Measurements from ENCODE around the gene SNX25. TPM values are rescaled to one million over a fixed set of nuclear protein-coding genes. Genes with fewer than 3 reads are reported as not detected.

The SNX25 gene
- polyA plus RNA-seq, 1 experiment: 11.7 TPM

GRCh38 chr4:185211641-185212040 lies 2.2 kb downstream of the SNX25 start:
- POLR2A ChIA-PET: no interaction called here
- no peaks in the 10 kb centered on the region for H3K36me3 ChIP-seq (ENCODE audit: control insufficient read depth, insufficient read depth, low read length)
- DNase-seq (ENCODE audit: low read depth): no peak
- H3K27me3 ChIP-seq (ENCODE audit: control insufficient read depth, insufficient read depth, low read length): no peaks in the 10 kb centered on the region
- CTCF ChIA-PET: no interaction called here
- TF ChIP-seq CTCF (IDR thresholded peaks at IDR 0.05; ENCODE audit: insufficient read depth, low read depth, low read length): no peak
- no peak overlapping the region for H3K4me3 ChIP-seq (ENCODE audit: low read depth, low read length)

GRCh38 chr4:185212581-185212980 lies 3.2 kb downstream of the SNX25 start:
- no peaks in the 10 kb centered on the region for H3K36me3 ChIP-seq (ENCODE audit: control insufficient read depth, insufficient read depth, low read length)
- no peak overlapping the region for H3K4me3 ChIP-seq (ENCODE audit: low read depth, low read length)
- ChIA-PET POLR2A (no interaction called here), CTCF (interaction anchor here (1.4 kb wide), 1 partner anchor 15 kb away, joined by 4 read pairs; no protein-coding TSS in a partner anchor)
- no peak for TF ChIP-seq CTCF (IDR thresholded peaks at IDR 0.05; ENCODE audit: insufficient read depth, low read depth, low read length)
- no peak for DNase-seq (ENCODE audit: low read depth)
- no peaks in the 10 kb centered on the region for H3K27me3 ChIP-seq (ENCODE audit: control insufficient read depth, insufficient read depth, low read length)

- Histone ChIP-seq H3K36me3 (ENCODE audit: control insufficient read depth, insufficient read depth, low read length) (no peaks in the 10 kb centered on the region), H3K4me3 (ENCODE audit: low read depth, low read length) (no peak overlapping the region), H3K27me3 (ENCODE audit: control insufficient read depth, insufficient read depth, low read length) (no peaks in the 10 kb centered on the region)
- DNase-seq (ENCODE audit: low read depth): no peak
- ChIA-PET POLR2A (no interaction called here), CTCF (interaction anchor here (1.4 kb wide), 1 partner anchor 13 kb away, joined by 4 read pairs; no protein-coding TSS in a partner anchor)
- no peak for TF ChIP-seq CTCF (IDR thresholded peaks at IDR 0.05; ENCODE audit: insufficient read depth, low read depth, low read length)
Measured at GRCh38 chr4:185213877-185214276, 4.5 kb downstream of the SNX25 start.

- no peaks in the 10 kb centered on the region for H3K27me3 ChIP-seq (ENCODE audit: control insufficient read depth, insufficient read depth, low read length)
- DNase-seq (ENCODE audit: low read depth): no peak
- no peak for TF ChIP-seq CTCF (IDR thresholded peaks at IDR 0.05; ENCODE audit: insufficient read depth, low read depth, low read length)
- H3K4me3 ChIP-seq (ENCODE audit: low read depth, low read length): no peak overlapping the region
- CTCF ChIA-PET: no interaction called here
- POLR2A ChIA-PET: no interaction called here
- H3K36me3 ChIP-seq (ENCODE audit: control insufficient read depth, insufficient read depth, low read length): no peaks in the 10 kb centered on the region
Measured at GRCh38 chr4:185215261-185215660, 5.9 kb downstream of the SNX25 start.

- no peak for TF ChIP-seq CTCF (IDR thresholded peaks at IDR 0.05; ENCODE audit: insufficient read depth, low read depth, low read length)
- no peak overlapping the region for H3K4me3 ChIP-seq (ENCODE audit: low read depth, low read length)
- no peak for DNase-seq (ENCODE audit: low read depth)
- ChIA-PET POLR2A (no interaction called here), CTCF (interaction anchor here (0.8 kb wide), 1 partner anchor 87 kb away, joined by 5 read pairs; no protein-coding TSS in a partner anchor)
- no peaks in the 10 kb centered on the region for H3K36me3 ChIP-seq (ENCODE audit: control insufficient read depth, insufficient read depth, low read length)
- H3K27me3 ChIP-seq (ENCODE audit: control insufficient read depth, insufficient read depth, low read length): no peaks in the 10 kb centered on the region
Measured at GRCh38 chr4:185217408-185217975, 8.1 kb downstream of the SNX25 start.

Measured in BJ (cell line).